ENCODE measurements around the gene PKP1.

PKP1 gene

GRCh38 chr1:201260648-201261311, 22.5 kb upstream of the PKP1 start:
- POLR2A ChIA-PET = no interaction called here
- H3K9me3 ChIP-seq (ENCODE audit: control insufficient read depth, insufficient read depth, low read depth, low read length) = no peaks in the 10 kb centered on the region
- H3K36me3 ChIP-seq (ENCODE audit: control insufficient read depth in 2 of 2, insufficient read depth in 1 of 2, low read length in 2 of 2) = no peaks in the 10 kb centered on the region
- no peaks in the 10 kb centered on the region for H3K4me1 ChIP-seq (ENCODE audit: control insufficient read depth, insufficient read depth, low read length)
- no peak overlapping the region for H3K4me3 ChIP-seq (ENCODE audit: low read depth, low read length)
- CTCF ChIA-PET = interaction anchor here (0.6 to 1.0 kb wide), 3 partner anchors 11 to 132 kb away, joined by 3 read pairs; no protein-coding TSS in a partner anchor
- TF ChIP-seq ZNF548 (tag by site-specific recombination; IDR thresholded peaks at IDR 0.05) (no peak), ZNF660 (tag by site-specific recombination; IDR thresholded peaks at IDR 0.05) (no peak), GFI1B (tag by site-specific recombination; IDR thresholded peaks at IDR 0.05) (no peak), ZBTB21 (tag by site-specific recombination; IDR thresholded peaks at IDR 0.05) (no peak), ZNF670 (tag by site-specific recombination; IDR thresholded peaks at IDR 0.05; ENCODE audit: low read depth) (no peak), ZNF580 (tag by site-specific recombination; IDR thresholded peaks at IDR 0.05) (no peak), ZNF391 (tag by site-specific recombination; IDR thresholded peaks at IDR 0.05; ENCODE audit: borderline replicate concordance, low read depth) (no peak), ZNF394 (tag by site-specific recombination; IDR thresholded peaks at IDR 0.05; ENCODE audit: borderline replicate concordance) (no peak), REST (tag by site-specific recombination; IDR thresholded peaks at IDR 0.05) (no peak), ZNF148 (tag by site-specific recombination; IDR thresholded peaks at IDR 0.05; ENCODE audit: borderline replicate concordance) (no peak), INSM2 (tag by site-specific recombination; IDR thresholded peaks at IDR 0.05) (no peak), ZNF777 (tag by site-specific recombination; IDR thresholded peaks at IDR 0.05; ENCODE audit: borderline replicate concordance) (no peak), ZNF513 (tag by site-specific recombination; IDR thresholded peaks at IDR 0.05) (no peak), ZNF423 (tag by site-specific recombination; IDR thresholded peaks at IDR 0.05) (no peak), PRDM2 (tag by site-specific recombination; IDR thresholded peaks at IDR 0.05; ENCODE audit: borderline replicate concordance) (no peak), ZNF626 (tag by site-specific recombination; IDR thresholded peaks at IDR 0.05) (no peak), SCRT2 (tag by site-specific recombination; IDR thresholded peaks at IDR 0.05) (no peak), KLF16 (tag by site-specific recombination; IDR thresholded peaks at IDR 0.05) (no peak), ZNF521 (tag by site-specific recombination; IDR thresholded peaks at IDR 0.05) (no peak), REPIN1 (tag by site-specific recombination; IDR thresholded peaks at IDR 0.05; ENCODE audit: low read depth) (no peak)
- no peak overlapping the region for H3K27ac ChIP-seq (ENCODE audit: extremely low read depth, low read depth, low read length)

Measured in HEK293 (cell line).